GM18502 (cell line): ENCODE data around the gene CTNNA3.

Source experiments
- ATAC-seq: cut with Tn5 transposase; IDR thresholded peaks from one replicate; pipeline ENCODE4 v1.9.1; 2021; ENCODE audit warnings: mild to moderate bottlenecking; ENCODE audit not compliant: unreplicated experiment, poor library complexity

The CTNNA3 gene

GRCh38 chr10:67072654-67073053 lies 623.3 kb downstream of the CTNNA3 start:
- no peak for ATAC-seq

DNA sequence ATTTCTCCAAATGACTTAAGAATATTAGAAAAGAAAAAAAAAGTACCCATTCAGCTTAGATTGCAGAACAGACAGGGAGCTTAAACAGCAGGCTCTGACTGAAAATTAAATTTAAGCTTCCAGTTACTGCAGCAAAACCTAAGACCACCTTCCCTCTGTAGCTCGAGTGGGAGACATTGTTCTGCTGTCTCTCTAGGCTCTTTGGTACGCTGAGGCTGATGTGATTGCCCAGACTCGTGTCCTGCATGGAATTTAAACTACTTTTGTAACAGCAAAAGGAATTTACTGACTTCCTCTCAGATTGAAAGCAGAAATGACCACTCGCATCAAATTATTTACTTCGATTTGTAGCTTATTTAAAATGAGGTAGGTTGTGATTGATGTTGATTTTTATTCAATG lies 645.6 kb downstream of the CTNNA3 start:
- ATAC-seq: no peak

- ATAC-seq: no peak
Observed at GRCh38 chr10:67049988-67050387, 646.0 kb downstream of the CTNNA3 start.

GRCh38 chr10:67046507-67046906 lies 649.5 kb downstream of the CTNNA3 start:
- no peak for ATAC-seq

- no peak for ATAC-seq
Observed at GRCh38 chr10:67045404-67045803, 650.6 kb downstream of the CTNNA3 start.

DNA sequence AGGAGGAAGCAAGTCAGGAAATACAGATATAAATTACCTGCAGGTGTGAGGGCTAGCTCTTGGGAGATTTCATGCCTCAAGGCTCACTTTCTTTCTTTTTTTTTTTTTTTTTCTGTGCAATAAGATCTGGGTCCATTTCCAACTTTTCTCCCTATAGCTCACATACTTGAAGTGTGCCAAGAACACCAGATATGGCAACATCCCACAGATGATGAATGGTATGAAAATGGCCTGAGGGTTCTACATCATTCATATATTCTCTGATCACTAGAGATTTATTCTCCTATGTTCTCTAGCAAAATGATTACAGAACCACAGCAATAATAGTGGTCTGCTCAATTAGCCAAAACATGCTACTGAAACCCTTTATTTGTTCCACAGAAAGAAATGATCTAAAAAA lies 653.0 kb downstream of the CTNNA3 start:
- ATAC-seq: no peak

GRCh38 chr10:67036808-67037207 lies 659.2 kb downstream of the CTNNA3 start:
- no peak for ATAC-seq

GRCh38 chr10:67033878-67034277 lies 662.1 kb downstream of the CTNNA3 start:
- no peak for ATAC-seq

DNA sequence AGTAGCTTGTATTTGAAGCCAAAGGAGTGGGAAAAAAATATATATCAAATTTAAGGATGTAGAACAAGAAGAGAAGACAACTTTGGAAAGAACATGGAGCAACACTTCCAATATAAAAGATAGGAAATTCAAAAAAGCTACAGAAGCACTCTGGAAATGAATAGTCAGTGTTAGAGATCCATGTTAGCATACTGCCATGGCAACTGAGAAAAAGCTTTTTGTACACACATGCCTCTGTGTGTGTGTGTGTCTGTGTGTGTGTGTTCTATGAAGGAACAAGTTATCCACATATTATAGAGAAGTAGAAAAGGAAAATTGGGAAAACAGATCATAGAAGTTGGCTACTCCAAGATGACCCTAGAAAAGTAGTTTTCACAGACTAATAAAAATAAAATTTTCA lies 673.9 kb downstream of the CTNNA3 start:
- no peak for ATAC-seq

GRCh38 chr10:67017218-67017617 lies 678.8 kb downstream of the CTNNA3 start:
- ATAC-seq: no peak

DNA sequence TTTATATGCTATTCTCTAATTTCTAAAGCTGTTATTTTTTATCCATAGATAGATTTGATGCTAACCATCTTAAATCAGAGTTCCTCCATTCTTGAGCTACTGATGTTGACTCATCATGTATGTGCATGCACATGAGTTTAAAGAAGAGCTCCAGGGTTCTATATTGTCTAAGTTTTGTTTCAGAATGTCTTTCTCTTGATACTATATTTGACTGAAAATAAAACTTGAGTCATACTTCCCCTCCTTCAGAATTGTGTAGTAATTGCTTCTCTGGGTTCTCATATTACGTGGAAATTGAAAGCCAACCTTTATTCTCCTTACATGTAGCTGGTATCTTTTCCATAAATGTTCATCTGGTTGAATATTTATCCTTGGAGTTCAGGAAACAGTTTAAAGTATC lies 680.8 kb downstream of the CTNNA3 start:
- peak; percentile 55 for ATAC-seq

- no peak for ATAC-seq
Observed at GRCh38 chr10:67011981-67012380, 684.0 kb downstream of the CTNNA3 start.

- ATAC-seq: no peak
Observed at GRCh38 chr10:67011480-67011879, 684.5 kb downstream of the CTNNA3 start.

DNA sequence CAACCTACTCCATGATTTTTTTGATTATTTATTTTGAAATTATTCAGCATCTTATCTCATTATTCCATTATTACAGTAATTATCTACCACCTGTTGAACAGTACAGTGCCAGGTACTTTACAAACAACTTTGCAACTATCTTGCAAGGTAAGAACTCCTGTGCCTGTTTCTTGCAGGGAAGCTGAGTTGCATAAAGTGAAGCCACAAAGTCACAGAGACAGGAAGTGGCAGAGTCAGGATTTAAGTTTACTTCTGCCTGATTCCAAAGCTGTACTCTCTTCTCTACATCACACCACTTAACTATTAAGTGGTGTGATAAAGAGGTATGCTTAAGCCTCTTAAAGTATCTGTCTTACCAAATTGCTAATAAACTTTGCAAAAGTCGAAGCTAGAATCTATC lies 690.0 kb downstream of the CTNNA3 start:
- ATAC-seq: no peak

DNA sequence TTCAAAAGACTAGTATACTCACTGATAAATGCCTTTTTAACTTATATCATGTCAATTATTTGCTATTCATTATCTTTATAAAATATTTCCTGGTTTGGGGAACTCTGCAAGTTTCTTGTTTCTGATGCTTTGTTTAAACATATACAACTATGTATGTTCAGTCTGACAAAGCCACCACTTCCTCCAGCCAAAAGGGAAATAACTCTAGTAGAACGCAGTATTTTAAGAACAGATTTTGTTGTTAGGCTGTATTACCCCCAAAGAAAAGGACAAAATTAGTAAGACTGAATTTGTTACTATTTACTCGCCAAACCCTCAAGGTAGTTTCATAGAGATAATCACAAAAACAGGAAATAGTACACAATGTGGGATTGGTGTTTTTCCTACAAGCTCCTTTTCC lies 691.3 kb downstream of the CTNNA3 start:
- ATAC-seq: no peak

DNA sequence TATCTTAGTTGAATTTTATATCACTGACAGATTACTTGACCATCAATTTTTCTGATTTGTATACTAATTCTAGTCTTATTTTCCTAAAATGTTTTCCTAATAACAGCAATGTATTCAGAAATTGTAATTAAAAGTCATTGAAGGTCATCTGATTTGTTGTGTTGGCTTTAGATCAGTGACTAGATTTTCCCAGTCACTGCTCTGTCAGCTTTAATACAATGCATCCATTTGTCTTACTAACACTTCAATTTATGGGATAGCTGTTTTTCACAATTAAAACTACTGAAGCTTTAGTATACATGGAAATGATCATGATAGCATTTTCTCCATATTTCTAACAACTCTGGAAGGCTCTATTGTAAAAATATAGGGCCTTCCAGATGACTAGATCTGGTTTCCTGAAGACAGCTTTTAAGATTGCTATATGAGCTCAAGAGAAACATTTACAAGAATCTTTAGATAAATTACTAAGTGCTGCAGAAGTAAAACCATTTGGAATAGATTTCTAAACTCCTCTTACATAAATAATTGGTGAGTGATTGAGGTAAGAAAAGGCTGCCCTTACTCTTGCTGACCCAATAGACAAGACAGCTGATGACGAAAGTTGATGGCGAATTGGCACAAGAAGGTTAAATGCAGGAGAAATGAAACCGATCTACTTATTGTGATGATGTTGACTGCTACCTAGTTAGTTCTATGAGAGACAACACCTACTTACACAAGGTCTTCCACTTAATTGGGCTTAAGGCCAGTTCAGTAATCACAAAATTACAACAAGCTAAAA lies 696.0 kb downstream of the CTNNA3 start:
- ATAC-seq: no peak

GRCh38 chr10:66996996-66997395 lies 699.0 kb downstream of the CTNNA3 start:
- ATAC-seq: no peak

- no peak for ATAC-seq
Observed at GRCh38 chr10:66990143-66990830, 705.7 kb downstream of the CTNNA3 start.

DNA sequence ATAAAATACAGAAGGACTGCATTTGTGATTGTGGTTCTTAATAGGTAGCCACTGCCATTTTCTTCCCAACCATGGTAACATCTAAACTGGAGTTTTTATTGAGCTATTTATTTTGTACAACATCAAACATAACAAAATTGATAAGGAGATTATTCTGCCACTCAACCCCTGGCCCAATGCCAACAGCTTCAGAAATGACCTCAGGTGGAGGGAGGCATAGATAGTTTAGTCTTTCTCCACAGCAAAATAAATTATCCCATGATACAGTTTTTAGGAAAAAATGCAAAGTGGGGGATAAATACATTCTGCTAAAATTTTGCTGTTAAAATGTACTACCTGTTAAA lies 712.5 kb downstream of the CTNNA3 start:
- ATAC-seq: no peak

DNA sequence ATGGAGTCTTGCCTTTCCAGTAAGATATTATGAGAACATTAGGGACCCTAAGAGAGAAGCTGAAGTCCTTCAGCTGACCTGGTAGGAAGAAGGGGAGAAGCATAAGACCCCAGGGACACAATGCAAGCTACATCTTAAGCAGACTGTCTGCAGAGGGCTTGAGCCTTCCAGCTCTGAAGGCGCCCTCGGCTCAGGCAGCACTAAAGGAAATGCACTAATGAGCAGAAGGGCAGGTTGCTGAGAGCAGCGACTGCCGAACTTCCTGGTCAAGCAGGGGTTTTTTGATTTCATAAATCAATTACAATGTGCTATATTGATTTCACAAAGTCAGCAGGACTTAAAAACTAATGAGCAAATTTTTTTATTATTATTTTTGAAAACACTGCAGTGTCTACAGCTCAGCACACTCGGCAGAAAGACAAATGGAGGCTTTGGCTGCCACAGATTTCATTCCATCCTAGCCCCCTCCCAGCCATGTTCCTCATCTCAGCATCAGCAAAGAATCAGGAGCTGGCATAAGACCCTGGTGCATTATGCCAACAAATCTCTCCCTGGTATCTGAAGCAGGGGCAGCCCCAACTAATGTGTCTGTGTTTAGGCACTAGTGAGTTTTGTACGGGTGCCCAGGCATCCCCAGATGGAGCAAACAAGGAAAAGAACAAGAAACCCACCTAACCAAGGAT lies 713.1 kb downstream of the CTNNA3 start:
- no peak for ATAC-seq

DNA sequence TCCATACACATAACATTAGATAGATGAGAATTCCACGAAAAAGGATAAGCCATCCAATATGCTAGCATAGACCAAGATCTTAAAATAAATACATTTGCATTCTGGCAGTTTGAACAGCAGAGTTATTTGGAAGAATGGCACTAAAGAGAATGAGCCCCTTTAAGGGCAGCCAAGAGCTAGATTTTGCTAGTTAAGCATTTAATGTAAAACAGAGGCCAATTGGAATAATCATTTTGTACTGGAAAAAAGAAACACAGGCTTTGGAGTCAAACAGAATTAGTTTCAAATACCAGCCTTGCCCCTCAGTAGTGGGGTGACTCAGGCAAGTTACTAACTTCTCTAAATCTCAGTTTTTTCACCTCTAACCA lies 714.0 kb downstream of the CTNNA3 start:
- no peak for ATAC-seq
